ENCODE results near the gene JAM2. TPM values are rescaled to one million over a fixed set of nuclear protein-coding genes. Genes with fewer than 3 reads are reported as not detected.
"Not testable (repeated sequence)": the region's sequence is repeated elsewhere in the genome, so short reads cannot be mapped to it uniquely, and the experiment has no call there.

JAM2 gene
- total and polyA plus RNA-seq, 10 donors: 0.80 to 2.9 (median 1.8) TPM

DNA sequence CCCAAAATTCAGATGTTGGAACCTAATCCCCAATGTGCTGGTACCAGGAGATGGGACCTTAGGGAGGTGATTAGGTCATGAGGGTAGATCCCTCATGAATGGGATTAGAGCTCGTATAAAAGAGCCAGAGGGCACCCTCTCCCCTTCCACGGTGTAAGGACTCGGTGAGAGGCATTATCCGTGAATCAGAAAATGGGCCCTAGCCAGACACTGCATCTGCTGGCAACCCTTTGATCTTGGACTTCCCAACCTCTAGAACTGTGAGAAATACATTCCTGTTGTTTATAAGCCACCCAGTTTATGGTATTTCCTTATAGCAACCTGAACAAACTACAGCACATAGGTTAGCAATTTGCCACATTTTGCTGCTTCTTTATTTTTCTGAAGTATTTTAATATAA, 14.5 kb upstream of the JAM2 start:
- H3K4me3 ChIP-seq: no peak overlapping the region
- 85 to 93% (median 91%) methylated on average over 4 of the region's 4 CpGs for WGBS, 5 donors
- no peak overlapping the region for H3K27ac ChIP-seq
- TF ChIP-seq POLR2AphosphoS5 (IDR thresholded peaks at IDR 0.05) (no peak), POLR2A (IDR thresholded peaks at IDR 0.05) (no peak)
- TF ChIP-seq, protein P1, sequence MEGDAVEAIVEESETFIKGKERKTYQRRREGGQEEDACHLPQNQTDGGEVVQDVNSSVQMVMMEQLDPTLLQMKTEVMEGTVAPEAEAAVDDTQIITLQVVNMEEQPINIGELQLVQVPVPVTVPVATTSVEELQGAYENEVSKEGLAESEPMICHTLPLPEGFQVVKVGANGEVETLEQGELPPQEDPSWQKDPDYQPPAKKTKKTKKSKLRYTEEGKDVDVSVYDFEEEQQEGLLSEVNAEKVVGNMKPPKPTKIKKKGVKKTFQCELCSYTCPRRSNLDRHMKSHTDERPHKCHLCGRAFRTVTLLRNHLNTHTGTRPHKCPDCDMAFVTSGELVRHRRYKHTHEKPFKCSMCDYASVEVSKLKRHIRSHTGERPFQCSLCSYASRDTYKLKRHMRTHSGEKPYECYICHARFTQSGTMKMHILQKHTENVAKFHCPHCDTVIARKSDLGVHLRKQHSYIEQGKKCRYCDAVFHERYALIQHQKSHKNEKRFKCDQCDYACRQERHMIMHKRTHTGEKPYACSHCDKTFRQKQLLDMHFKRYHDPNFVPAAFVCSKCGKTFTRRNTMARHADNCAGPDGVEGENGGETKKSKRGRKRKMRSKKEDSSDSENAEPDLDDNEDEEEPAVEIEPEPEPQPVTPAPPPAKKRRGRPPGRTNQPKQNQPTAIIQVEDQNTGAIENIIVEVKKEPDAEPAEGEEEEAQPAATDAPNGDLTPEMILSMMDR (IDR thresholded peaks at IDR 0.05 in 8 of 11, conservative IDR thresholded peaks at IDR 0.05 in 3 of 11): no peak
- intact Hi-C loops (cut with DNase I; ENCODE audit: low total_unique reads): no loop called here
- no peaks in the 10 kb centered on the region for H3K36me3 ChIP-seq
- H3K9me3 ChIP-seq: no peaks in the 10 kb centered on the region
- no peaks in the 10 kb centered on the region for H3K27me3 ChIP-seq (replicated peaks in 1 of 7)
- no peaks in the 10 kb centered on the region for H3K4me1 ChIP-seq
- DNase-seq: no peak

DNA sequence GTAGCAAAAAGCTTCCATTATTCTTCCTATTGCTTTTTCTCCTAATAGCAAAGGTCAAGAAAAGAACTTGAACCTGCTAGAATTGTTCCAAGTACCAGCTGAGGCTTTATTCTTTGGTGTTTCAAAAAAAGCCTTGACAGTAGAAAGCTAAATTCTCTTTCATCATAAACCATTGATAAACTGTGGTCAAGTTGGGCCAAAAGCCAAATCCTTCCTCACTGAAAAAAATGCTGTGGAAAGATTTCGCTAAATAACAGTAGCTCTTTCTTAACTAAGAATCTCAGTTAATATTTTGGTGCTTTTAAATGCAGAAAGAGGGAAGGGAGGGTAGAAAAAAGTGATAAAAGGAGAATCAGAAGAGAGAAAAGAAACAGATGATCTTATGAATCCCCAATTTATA, 14.0 kb upstream of the JAM2 start:
- Histone ChIP-seq H3K9me3 (no peaks in the 10 kb centered on the region), H3K27me3 (replicated peaks in 1 of 7) (no peaks in the 10 kb centered on the region), H3K27ac (no peak overlapping the region), H3K4me3 (no peak overlapping the region), H3K36me3 (no peaks in the 10 kb centered on the region), H3K4me1 (no peaks in the 10 kb centered on the region)
- WGBS, 5 donors: 68 to 86% (median 76%) methylated on average over 1 of the region's 1 CpG
- TF ChIP-seq POLR2AphosphoS5 (IDR thresholded peaks at IDR 0.05) (no peak), POLR2A (IDR thresholded peaks at IDR 0.05) (no peak)
- TF ChIP-seq, protein P1 (IDR thresholded peaks at IDR 0.05 in 8 of 11, conservative IDR thresholded peaks at IDR 0.05 in 3 of 11): no peak
- no peak for DNase-seq
- intact Hi-C loops (cut with DNase I; ENCODE audit: low total_unique reads): no loop called here

DNA sequence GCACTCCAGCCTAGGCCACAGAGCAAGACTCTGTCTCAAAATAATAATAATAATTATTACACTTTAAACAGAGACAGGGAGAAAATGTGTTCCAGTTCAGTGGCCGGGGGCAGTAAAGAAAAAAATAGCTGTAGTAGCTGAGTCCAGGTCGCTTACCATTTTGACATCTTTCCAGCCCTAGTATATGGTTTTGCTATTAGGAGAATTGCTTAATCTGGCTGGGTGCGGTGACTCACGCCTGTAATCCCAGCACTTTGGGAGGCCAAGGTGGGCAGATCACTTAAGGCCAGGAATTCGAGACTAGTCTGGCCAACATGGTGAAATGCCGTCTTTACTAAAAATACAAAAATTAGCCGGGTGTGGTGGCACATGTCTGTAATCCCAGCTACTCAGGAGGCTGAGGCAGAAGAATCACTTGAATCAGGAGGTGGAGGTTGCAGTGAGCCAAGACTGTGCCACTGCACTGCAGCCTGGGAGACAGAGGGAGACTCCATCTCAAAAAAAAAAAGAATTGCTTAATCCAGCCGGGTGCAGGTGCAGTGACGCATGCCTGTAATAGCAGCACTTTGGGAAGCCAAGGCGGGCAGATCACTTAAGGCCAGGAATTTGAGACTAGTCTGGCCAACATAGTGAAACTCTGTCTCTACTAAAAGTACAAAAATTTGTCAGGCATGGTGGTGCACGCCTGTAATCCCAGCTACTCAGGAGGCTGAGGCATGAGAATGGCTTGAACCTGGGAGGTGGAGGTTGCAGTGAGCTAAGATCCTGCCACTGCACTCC, 13.1 kb upstream of the JAM2 start:
- H3K27ac ChIP-seq: not testable (repeated sequence)
- WGBS, 5 donors: 92 to 94% (median 93%) methylated on average over 11 of the region's 11 CpGs

DNA sequence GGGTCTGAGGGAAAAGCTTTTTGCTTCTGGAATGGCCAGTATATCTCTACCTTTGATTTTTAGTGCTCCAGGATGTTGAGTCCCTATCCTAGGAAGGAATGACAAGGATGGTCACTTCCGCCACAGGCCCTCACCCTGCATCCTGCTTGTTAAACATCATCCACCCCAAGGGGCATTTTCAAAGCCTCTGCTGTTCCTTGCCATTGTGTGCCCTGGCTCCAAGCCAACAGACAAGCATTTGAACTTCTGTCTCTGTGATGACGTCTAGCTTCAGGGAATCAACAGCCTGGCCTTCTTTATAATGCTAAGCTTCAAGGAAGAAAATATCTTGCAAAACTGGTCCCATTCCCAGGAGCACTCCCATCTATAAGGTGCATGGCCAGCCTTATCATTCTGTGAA, 12.3 kb upstream of the JAM2 start:
- intact Hi-C loops (cut with DNase I; ENCODE audit: low total_unique reads): no loop called here
- 64 to 85% (median 70%) methylated on average over 2 of the region's 2 CpGs for WGBS, 5 donors
- H3K27me3 ChIP-seq (replicated peaks in 1 of 7): no peaks in the 10 kb centered on the region
- H3K36me3 ChIP-seq: no peaks in the 10 kb centered on the region
- DNase-seq: no peak
- no peaks in the 10 kb centered on the region for H3K4me1 ChIP-seq
- no peaks in the 10 kb centered on the region for H3K9me3 ChIP-seq
- H3K27ac ChIP-seq: no peak overlapping the region
- H3K4me3 ChIP-seq: no peak overlapping the region
- no peak for TF ChIP-seq POLR2AphosphoS5 (IDR thresholded peaks at IDR 0.05)

More for the DNA sequence above, 13.1 kb upstream of the JAM2 start:
- DNase-seq; intact Hi-C loops (cut with DNase I; ENCODE audit: low total_unique reads); H3K4me1 ChIP-seq; H3K9me3 ChIP-seq; H3K27me3 ChIP-seq (replicated peaks in 1 of 7); H3K36me3 ChIP-seq; H3K4me3 ChIP-seq: not testable (repeated sequence)

DNA sequence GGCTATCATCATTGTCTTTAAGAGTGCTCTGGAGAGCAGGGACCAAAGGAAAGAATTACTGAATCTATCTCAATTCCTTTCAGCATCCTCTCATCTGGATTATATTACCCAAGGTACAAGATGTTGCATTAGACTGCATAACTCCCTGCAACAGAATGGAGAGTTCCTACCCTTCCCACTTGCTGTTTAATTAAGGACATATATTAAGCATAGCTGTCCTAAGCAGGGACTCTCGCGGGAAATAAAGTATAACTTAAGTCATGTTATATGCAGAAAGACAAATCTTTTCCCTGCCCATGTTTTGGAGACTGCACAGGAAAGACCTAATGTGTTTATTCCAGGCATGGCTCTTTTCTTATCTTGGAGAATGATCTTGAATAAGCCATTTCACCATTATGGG, 6.8 kb upstream of the JAM2 start:
- Histone ChIP-seq H3K9me3 (no peaks in the 10 kb centered on the region), H3K4me3 (no peak overlapping the region), H3K27me3 (replicated peaks in 1 of 7) (no peaks in the 10 kb centered on the region), H3K36me3 (no peaks in the 10 kb centered on the region), H3K4me1 (no peaks in the 10 kb centered on the region), H3K27ac (no peak overlapping the region)
- TF ChIP-seq, protein P1 (IDR thresholded peaks at IDR 0.05 in 8 of 11, conservative IDR thresholded peaks at IDR 0.05 in 3 of 11): no peak
- no peak for TF ChIP-seq POLR2A (IDR thresholded peaks at IDR 0.05)
- no peak for TF ChIP-seq POLR2AphosphoS5 (IDR thresholded peaks at IDR 0.05)
- 91 to 100% (median 97%) methylated on average over 2 of the region's 2 CpGs for WGBS, 5 donors
- no peak for DNase-seq
- intact Hi-C loops (cut with DNase I; ENCODE audit: low total_unique reads): no loop called here

Data from spleen (tissue), 11 donors.